GM23338 (cell line): ENCODE data around the gene VCL. TPM values are rescaled to one million over a fixed set of nuclear protein-coding genes. Genes with fewer than 3 reads are reported as not detected.

Experiments
- polyA plus RNA-seq: library from polyadenylated mRNA; unstranded; fragments of >200 nt; fragmentation: Nextera tagmentation; extraction: Ambion mirVana; gene quantifications from 2 replicates; pipeline ENCODE4 v1.2.1, GENCODE V29; 2016
- total RNA-seq: library from RNA; depleted of rRNA; stranded (reverse); fragments of >200 nt; shearing (Covaris generic); gene quantifications from 2 replicates; pipeline ENCODE4 v1.2.3, GENCODE V29; 2014; rRNA removed

The VCL gene
- total and polyA plus RNA-seq, 2 experiments from 2014 or later: 60.7 to 254 TPM

Other genes starting within 250 kb of the VCL start
- 40.6 and 41.1 TPM in 2 replicates for gene CHCHD1, start 216.1 kb upstream of the VCL start, total RNA-seq
- gene CHCHD1, start 216.1 kb upstream of the VCL start, polyA plus RNA-seq: 187 and 196 TPM in 2 replicates
- 30.4 and 40.5 TPM in 2 replicates for gene ZSWIM8, start 212.5 kb upstream of the VCL start, total RNA-seq
- gene ZSWIM8, start 212.5 kb upstream of the VCL start, polyA plus RNA-seq: 20.0 and 20.5 TPM in 2 replicates
- gene NDST2, start 186.5 kb upstream of the VCL start, total RNA-seq: 15.3 and 21.1 TPM in 2 replicates
- gene NDST2, start 186.5 kb upstream of the VCL start, polyA plus RNA-seq: 7.4 and 9.4 TPM in 2 replicates
- gene CAMK2G, start 123.6 kb upstream of the VCL start, total RNA-seq: 32.8 and 34.1 TPM in 2 replicates
- gene CAMK2G, start 123.6 kb upstream of the VCL start, polyA plus RNA-seq: 30.1 and 30.6 TPM in 2 replicates
- gene PLAU, start 87.0 kb upstream of the VCL start, total RNA-seq: 13.3 and 14.5 TPM in 2 replicates
- gene PLAU, start 87.0 kb upstream of the VCL start, polyA plus RNA-seq: 17.5 and 18.0 TPM in 2 replicates
- 33.1 and 41.7 TPM in 2 replicates for gene AP3M1, start 152.7 kb downstream of the VCL start, total RNA-seq
- 10.9 and 13.8 TPM in 2 replicates for gene AP3M1, start 152.7 kb downstream of the VCL start, polyA plus RNA-seq
- 39.9 and 50.3 TPM in 2 replicates for gene ADK, start 153.1 kb downstream of the VCL start, total RNA-seq
- 42.4 and 53.0 TPM in 2 replicates for gene ADK, start 153.1 kb downstream of the VCL start, polyA plus RNA-seq